VCaP (cell line): ENCODE data around the gene LIPK.

Source experiments
- H3K27ac ChIP-seq: fragments of 450-650 bp; 2 replicates; pipeline ENCODE4 v1.5.1; 2017
- CTCF ChIP-seq: fragments of 450-650 bp; conservative IDR thresholded peaks from 2 replicates; pipeline ENCODE4 v1.5.1; 2017; ENCODE audit warnings: mild to moderate bottlenecking, moderate library complexity

The LIPK gene

GRCh38 chr10:88800152-88801125, 94.4 kb downstream of the LIPK start:
- H3K27ac ChIP-seq, result no peak overlapping the region
- no peak for TF ChIP-seq CTCF
